ENCODE measurements around the gene MAF.

GRCh38 chr16:79597277-79598062 lies 3.1 kb downstream of the MAF start:
- no peak for TF ChIP-seq CTCF (IDR thresholded peaks at IDR 0.05; ENCODE audit: low read length)
- no peak for TF ChIP-seq EZH2 (optimal IDR thresholded peaks at IDR 0.05; ENCODE audit: low read depth, low read length)
